ENCODE measurements around the gene HACD3.

DNA sequence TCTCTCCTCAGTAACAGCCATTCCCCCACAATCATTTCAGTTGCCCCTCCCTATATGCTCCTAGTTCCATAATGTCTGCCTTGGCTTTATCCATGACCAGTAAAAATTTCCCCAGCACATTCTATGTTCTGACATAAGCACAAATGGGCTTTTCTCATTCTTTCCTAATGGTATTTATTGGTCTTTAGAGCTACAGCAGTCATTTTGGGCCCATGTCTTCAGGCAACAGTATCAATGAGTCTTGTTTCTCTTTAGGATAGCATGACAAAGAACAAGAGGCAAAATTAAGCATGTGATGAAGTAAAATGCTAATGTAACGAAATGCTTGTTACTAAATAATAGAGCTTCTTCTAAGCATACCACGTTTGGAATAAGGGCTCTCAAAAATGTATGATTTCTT, 20.9 kb upstream of the HACD3 start:
- TF ChIP-seq, protein P1, sequence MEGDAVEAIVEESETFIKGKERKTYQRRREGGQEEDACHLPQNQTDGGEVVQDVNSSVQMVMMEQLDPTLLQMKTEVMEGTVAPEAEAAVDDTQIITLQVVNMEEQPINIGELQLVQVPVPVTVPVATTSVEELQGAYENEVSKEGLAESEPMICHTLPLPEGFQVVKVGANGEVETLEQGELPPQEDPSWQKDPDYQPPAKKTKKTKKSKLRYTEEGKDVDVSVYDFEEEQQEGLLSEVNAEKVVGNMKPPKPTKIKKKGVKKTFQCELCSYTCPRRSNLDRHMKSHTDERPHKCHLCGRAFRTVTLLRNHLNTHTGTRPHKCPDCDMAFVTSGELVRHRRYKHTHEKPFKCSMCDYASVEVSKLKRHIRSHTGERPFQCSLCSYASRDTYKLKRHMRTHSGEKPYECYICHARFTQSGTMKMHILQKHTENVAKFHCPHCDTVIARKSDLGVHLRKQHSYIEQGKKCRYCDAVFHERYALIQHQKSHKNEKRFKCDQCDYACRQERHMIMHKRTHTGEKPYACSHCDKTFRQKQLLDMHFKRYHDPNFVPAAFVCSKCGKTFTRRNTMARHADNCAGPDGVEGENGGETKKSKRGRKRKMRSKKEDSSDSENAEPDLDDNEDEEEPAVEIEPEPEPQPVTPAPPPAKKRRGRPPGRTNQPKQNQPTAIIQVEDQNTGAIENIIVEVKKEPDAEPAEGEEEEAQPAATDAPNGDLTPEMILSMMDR (IDR thresholded peaks at IDR 0.05) = no peak
- TF ChIP-seq POLR2AphosphoS5 (IDR thresholded peaks at IDR 0.05; ENCODE audit: insufficient read depth in 1 of 2, low read depth in 1 of 2) (no peak), POLR2A (IDR thresholded peaks at IDR 0.05) (no peak)
